AG04450 (cell line): ENCODE measurements around the gene GFI1. TPM values are rescaled to one million over a fixed set of nuclear protein-coding genes. Genes with fewer than 3 reads are reported as not detected.

ENCODE experiments used
- CTCF ChIA-PET: fragments of 300-600, 350-600 bp; formaldehyde crosslinking; extraction: SDS; loops from one replicate; lab custom pipeline; 2022; ENCODE audit warnings: antibody characterized with exemption, inconsistent platforms; lab: Charles Lee
- POLR2A ChIA-PET: fragments of 350-600 bp; formaldehyde crosslinking; extraction: SDS; loops from one replicate; lab custom pipeline; 2021; ENCODE audit warnings: antibody characterized with exemption, inconsistent platforms; lab: Yijun Ruan, JAX
- DNase-seq: peaks from one replicate; pipeline ENCODE4 v3.0.0-alpha.2; 2011; ENCODE audit warnings: low read depth, low spot score
- H3K27ac ChIP-seq: one replicate; pipeline ENCODE4 v1.5.1; 2012; ENCODE audit warnings: low read depth, low read length, control low read depth
- H3K27me3 ChIP-seq: one replicate; pipeline ENCODE4 v1.6.0; 2012; ENCODE audit warnings: low read length; ENCODE audit not compliant: control insufficient read depth, insufficient read depth
- H3K4me3 ChIP-seq: 2 replicates; pipeline ENCODE4 v1.5.1; 2011; ENCODE audit warnings: mild to moderate bottlenecking, low read depth, low read length, control low read depth
- H3K9me3 ChIP-seq: 2 replicates; pipeline ENCODE4 v1.5.1; 2012; ENCODE audit warnings: low read length; ENCODE audit not compliant: control insufficient read depth, insufficient read depth
- polyA plus RNA-seq: library from polyadenylated mRNA; depleted of rRNA; stranded (reverse); fragments of >200 nt; gene quantifications from 2 replicates; pipeline ENCODE4 v1.2.3, GENCODE V29; 2011
- TF ChIP-seq, protein P1 (sequence below): IDR thresholded peaks from 2 replicates; pipeline ENCODE4 v1.5.1; 2011; ENCODE audit warnings: low read depth, low read length, control low read depth, inconsistent platforms

Gene GFI1
- polyA plus RNA-seq, 1 experiment = 0.04 TPM

DNA sequence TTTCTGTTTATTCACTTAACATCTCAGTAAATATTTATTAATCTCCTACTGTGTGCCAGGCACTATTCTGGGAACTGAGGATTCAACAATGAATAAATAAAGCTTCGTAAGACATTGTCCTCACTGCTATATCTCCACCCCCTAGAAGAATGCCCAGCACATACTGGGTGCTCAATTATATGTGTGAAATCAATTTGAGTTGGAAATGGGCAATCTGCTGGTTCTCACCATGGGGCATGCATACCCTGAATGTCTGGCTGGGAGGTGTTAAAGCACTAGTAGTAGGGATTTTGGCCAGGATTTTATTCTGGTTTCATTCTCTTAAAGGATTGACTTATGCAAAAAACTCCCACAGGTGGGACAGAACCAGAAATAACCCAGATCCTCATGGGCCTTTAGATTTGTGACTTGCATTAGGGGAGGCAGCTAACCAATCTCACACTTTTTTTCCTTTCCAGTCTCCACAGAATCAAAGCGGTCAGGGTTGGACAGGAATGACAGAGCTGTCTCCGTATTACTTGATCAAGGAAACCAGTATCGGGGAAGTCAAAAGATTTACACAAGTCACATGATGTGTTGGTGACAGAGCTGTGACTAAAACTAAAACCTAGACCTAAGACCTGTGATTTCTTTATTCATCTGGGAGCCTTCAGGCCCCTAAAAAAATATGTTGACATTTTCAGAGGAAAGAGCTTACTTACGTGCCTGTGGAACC lies 12.8 kb downstream of the GFI1 start:
- Histone ChIP-seq H3K9me3 (no peaks in the 10 kb centered on the region), H3K27ac (no peak overlapping the region), H3K27me3 (peaks cover 46% of the 10 kb centered on the region), H3K4me3 (no peak overlapping the region)
- POLR2A ChIA-PET = interaction anchor here (0.8 kb wide), 1 partner anchor 16 kb away, joined by 3 read pairs; no protein-coding TSS in a partner anchor
- TF ChIP-seq, protein P1, sequence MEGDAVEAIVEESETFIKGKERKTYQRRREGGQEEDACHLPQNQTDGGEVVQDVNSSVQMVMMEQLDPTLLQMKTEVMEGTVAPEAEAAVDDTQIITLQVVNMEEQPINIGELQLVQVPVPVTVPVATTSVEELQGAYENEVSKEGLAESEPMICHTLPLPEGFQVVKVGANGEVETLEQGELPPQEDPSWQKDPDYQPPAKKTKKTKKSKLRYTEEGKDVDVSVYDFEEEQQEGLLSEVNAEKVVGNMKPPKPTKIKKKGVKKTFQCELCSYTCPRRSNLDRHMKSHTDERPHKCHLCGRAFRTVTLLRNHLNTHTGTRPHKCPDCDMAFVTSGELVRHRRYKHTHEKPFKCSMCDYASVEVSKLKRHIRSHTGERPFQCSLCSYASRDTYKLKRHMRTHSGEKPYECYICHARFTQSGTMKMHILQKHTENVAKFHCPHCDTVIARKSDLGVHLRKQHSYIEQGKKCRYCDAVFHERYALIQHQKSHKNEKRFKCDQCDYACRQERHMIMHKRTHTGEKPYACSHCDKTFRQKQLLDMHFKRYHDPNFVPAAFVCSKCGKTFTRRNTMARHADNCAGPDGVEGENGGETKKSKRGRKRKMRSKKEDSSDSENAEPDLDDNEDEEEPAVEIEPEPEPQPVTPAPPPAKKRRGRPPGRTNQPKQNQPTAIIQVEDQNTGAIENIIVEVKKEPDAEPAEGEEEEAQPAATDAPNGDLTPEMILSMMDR = no peak
- CTCF ChIA-PET = interaction anchor here (0.6 to 1.3 kb wide), 2 partner anchors 164 to 165 kb away, joined by 3 to 5 read pairs; no protein-coding TSS in a partner anchor
- no peak for DNase-seq

DNA sequence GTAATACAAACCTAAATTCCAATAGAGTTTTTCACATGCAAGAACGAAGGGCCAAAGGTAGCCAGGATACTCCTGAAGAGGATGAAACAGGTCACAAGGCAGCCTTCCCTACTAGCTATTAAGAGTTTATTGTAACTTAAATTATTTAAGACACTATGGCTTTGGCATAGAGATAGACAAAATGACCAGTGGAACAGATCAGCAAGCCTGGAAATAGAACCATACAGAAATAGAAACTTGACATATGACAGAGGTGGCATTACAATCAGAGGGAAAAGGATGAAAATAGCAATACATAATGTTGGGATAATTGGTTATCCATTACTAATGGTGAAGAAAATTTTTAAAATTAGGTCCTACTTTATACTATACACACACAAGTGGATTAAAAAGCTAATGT lies 16.5 kb downstream of the GFI1 start:
- CTCF ChIA-PET = interaction anchor here (0.7 kb wide), 1 partner anchor 1419 kb away, joined by 4 read pairs; no protein-coding TSS in a partner anchor
- no peak for DNase-seq
- Histone ChIP-seq H3K9me3 (no peaks in the 10 kb centered on the region), H3K4me3 (no peak overlapping the region), H3K27me3 (peaks cover 14% of the 10 kb centered on the region), H3K27ac (no peak overlapping the region)
- POLR2A ChIA-PET = no interaction called here
- TF ChIP-seq, protein P1 = no peak

DNA sequence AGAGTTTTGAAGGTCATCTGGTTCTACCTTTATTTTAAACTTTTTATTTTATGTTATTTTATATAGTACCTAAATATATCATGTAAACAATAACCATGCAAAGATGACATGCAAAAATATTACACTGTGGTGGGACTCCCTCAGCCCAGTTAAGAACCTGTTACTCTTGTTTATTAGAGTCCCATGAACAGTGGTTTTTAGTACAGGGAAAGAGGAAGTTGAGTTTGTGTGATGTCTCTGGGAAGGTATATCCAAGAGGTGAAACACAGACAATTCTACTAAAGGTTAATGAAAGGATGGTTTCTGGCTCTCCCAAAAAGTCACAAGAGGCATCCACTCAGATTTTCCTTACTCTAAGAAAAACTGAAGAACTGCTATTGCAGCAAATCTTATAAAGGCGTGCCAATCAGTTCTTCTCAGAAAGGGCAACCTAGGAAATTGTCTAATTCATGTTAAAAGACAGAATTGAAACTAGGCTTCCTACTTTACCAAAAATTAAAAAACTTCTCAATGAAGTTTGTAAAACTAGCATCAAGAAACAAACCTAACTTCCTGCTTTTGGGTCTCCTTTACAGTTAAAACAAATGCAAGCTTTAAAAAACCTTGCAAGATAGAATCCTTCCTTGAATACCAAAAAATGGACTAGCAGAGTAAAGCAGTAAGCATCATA lies 19.9 kb downstream of the GFI1 start:
- Histone ChIP-seq H3K9me3 (no peaks in the 10 kb centered on the region), H3K27ac (no peak overlapping the region), H3K4me3 (no peak overlapping the region), H3K27me3 (no peaks in the 10 kb centered on the region)
- POLR2A ChIA-PET = no interaction called here
- DNase-seq = no peak
- CTCF ChIA-PET = interaction anchor here (0.5 kb wide), 1 partner anchor 21 kb away, joined by 4 read pairs; no protein-coding TSS in a partner anchor
- TF ChIP-seq, protein P1 = no peak

DNA sequence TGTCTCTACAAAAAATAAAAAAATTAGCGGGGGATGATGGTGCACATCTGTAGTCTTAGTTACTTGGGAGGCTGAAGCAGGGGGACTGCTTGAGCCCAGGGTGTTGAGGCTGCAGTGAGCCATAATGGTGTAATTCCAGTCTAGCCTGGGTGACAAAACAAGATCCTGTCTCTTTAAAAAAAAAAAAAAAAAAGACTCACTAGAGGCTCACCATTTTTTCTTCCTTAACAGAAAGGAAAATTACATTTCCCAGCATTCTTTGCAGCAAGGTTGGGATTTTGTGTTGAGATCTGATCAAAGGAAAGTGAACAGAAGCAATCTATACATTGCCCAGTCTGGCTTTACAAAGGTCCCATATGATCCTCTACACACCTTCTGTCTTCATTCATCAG lies 21.5 kb downstream of the GFI1 start:
- DNase-seq = no peak
- CTCF ChIA-PET = no interaction called here
- no peak overlapping the region for H3K4me3 ChIP-seq
- no peaks in the 10 kb centered on the region for H3K27me3 ChIP-seq
- TF ChIP-seq, protein P1 = no peak
- no peak overlapping the region for H3K27ac ChIP-seq
- POLR2A ChIA-PET = no interaction called here
- H3K9me3 ChIP-seq = no peaks in the 10 kb centered on the region
